GM18511 (cell line): Measurements from ENCODE around the gene GNG10.
A peak's percentile ranks its signal among the peaks of the same experiment; 100 is the strongest.
"Not testable (repeated sequence)": the region's sequence is repeated elsewhere in the genome, so short reads cannot be mapped to it uniquely, and the experiment has no call there.

Source experiments
- ATAC-seq: cut with Tn5 transposase; IDR thresholded peaks from one replicate; pipeline ENCODE4 v1.9.1; 2021; ENCODE audit warnings: mild to moderate bottlenecking, moderate library complexity; ENCODE audit not compliant: unreplicated experiment

The GNG10 gene

GRCh38 chr9:111661150-111661801, at the start of gene GNG10:
Gene GNG10 (plus strand): TSS chr9:111661605. CDS start chr9:111661635, 30 bp downstream.
- peak; percentile 90 for ATAC-seq

- ATAC-seq, result no peak
These were observed 47.9 kb upstream of the GNG10 start for GRCh38 chr9:111613436-111614040.

- ATAC-seq, result no peak
These were observed 45.5 kb upstream of the GNG10 start for GRCh38 chr9:111615928-111616327.

GRCh38 chr9:111617349-111617748, 44.1 kb upstream of the GNG10 start:
- ATAC-seq, result not testable (repeated sequence)

DNA sequence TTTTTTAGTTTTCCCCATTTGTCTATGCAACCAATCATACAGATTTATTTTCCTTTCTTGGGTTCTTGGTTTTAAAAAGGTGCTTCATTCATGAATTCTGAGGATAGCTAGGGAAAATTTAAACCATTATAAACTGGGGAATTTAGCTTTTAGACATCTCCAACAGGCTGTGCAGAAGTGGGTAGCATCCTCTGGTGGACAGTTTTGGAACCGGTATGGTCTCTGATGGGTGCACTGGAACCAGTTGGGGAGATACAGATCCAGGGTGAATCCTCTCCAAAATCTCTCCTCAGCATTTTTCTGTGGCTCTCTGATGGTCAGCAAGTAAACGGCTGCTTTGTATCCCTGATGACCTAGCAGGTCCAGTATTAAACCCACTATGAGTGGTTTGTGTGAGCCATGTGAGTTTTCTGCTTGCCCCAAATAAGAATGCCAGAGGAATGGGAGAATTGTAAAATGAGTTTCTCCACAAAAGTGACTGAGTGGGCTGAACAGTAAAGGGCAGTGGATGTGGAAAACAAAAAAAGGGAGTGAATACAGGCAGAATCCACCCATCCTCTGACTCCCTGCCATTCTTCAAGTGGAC, 39.4 kb upstream of the GNG10 start:
- ATAC-seq, result peak; percentile 63

- ATAC-seq, result no peak
These were observed 38.8 kb upstream of the GNG10 start for GRCh38 chr9:111622626-111623025.

- ATAC-seq, result no peak
These were observed 34.0 kb upstream of the GNG10 start for GRCh38 chr9:111627260-111627963.

DNA sequence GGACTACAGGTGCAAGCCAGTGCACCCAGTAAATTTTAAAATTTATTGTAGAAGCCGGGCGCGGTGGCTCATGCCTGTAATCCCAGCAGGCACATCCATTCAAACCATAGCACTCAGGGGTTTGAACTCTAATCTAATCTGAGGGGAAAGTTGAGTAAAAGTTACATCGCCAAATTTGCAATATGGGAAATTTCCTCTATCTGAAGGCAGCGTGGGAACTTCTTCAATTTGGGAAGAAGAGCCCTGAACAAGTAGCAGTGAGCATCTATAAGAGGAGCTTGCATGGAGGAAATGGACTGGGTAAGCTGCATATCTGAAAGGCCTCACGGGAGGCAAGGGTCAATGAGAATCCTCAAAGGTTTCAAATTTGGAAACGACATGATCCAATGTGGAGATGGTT, 33.0 kb upstream of the GNG10 start:
- ATAC-seq, result no peak

GRCh38 chr9:111630182-111630963, 31.0 kb upstream of the GNG10 start:
- ATAC-seq, result peak; percentile 39

- no peak for ATAC-seq
These were observed 30.5 kb upstream of the GNG10 start for GRCh38 chr9:111630964-111631213.

DNA sequence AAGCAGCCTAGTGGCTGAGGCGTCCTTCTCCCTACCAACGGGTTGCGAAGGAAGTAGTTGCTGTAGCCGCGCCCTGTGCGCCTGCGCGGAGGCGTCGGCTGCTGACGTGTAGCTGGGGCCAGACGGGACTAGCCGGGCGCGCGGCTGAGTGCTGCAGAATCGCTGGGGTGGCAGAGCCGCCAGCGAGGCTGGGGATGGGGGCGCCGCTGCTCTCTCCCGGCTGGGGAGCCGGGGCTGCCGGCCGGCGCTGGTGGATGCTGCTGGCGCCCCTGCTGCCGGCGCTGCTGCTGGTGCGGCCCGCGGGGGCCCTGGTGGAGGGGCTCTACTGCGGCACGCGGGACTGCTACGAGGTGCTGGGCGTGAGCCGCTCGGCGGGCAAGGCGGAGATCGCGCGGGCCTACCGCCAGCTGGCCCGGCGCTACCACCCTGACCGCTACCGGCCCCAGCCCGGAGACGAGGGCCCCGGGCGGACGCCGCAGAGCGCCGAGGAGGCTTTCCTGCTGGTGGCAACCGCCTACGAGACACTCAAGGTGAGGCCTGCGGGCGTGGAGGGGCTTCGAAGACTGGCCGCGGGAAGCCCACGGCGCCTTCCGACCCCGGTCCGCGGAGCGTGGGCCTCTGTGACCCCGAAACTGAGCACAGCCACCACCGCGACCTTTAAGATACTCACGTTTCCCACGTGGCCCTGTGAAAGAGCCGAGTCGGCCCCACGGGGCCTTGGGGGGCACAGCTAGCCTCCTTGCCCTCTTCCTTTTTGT, 30.0 kb upstream of the GNG10 start, which contains the start of gene DNAJC25:
TSS of gene DNAJC25 (plus strand) at position 121 of the 758 bp plus-strand sequence. CDS start at position 195, 74 bp downstream.
- peak; percentile 98 for ATAC-seq

DNA sequence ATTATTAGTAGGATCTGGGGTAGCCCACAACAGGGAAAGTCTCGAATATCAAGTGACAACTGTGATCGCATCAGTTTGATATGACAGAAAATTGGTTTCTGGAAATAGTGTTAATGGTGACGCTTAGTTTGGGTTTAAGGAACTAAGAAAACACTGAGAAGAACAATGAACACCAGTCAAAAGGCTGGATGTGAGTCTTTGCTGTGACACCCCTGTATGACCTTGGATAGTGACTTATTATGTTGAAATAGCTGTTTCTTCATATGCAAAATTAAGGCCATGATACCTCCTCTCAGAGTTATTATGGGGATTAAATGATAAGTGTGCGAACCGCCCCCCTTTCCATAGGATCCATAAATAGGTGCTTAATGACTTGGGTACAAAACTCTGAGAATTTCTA, 29.3 kb upstream of the GNG10 start:
- no peak for ATAC-seq

DNA sequence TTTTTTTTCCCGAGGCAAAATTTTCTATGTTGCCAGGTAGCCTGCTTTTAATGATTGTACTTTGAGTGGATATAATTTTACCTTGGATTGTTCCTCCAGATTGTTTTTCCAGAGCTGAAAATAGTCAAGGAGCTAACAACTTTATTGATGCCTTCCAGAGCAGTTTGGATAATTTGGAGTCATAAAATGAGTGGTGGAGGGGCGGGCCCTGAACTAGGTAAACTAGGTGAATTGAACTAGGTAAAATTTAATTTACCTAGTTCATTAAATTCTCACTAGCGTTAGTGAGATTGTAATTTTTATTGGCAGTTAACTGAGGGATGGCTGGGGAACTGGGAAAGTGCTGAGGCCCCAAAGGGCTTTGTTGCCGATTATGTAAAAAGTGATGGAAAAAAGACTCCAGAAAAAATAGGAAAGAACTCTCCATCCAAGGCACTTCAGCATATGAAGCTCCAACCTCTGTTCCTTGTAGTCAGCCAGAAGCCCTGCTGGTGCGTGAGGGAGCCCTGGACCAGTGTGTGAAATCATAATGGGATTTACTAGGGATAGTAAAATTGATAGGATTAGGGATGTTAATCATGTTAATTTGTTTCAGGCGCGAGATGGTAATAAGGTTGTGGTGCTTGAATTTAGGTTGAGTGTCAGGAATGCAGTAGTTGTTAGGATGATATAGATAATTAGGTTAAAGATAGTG, 28.6 kb upstream of the GNG10 start:
- no peak for ATAC-seq

GRCh38 chr9:111633389-111633736, 28.0 kb upstream of the GNG10 start:
- no peak for ATAC-seq

GRCh38 chr9:111634860-111635259, 26.5 kb upstream of the GNG10 start:
- ATAC-seq, result no peak

- ATAC-seq, result no peak
These were observed 23.9 kb upstream of the GNG10 start for GRCh38 chr9:111637421-111637950.

DNA sequence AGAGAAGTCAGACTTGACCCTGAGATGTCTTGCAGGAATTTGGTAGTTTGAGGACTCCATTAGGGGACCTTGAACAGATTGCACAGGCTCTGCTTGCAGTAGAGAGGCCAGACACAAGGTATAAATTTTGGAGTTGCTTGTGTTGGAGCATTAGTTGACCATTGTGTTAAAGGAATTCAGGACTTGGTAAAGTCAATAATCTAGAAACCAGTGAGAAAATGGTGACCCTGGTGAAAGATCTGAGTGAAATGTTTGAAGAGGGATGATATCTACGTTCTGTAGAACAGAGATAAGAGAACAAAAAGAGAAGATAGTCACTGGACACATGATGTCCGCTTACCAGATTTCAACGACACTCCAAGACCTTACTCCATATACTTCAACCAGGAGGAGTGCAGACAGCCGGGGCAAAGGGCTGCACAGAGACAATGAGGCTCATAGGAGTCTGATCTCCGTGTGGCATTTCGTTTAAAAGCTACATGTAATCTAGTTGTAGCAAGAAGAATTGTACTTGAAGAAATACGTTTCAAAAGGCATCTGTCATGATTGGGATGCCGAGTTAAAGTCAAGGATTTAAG, 17.1 kb upstream of the GNG10 start:
- no peak for ATAC-seq

GRCh38 chr9:111645806-111646205, 15.6 kb upstream of the GNG10 start:
- no peak for ATAC-seq

GRCh38 chr9:111646417-111646816, 15.0 kb upstream of the GNG10 start:
- no peak for ATAC-seq
